GM08714 (cell line): ENCODE measurements around the gene AGMO.

Source experiments
- H3K4me3 ChIP-seq: fragments of 200-500 bp; sonication (Bioruptor generic); 2 replicates; pipeline ENCODE4 v1.5.1; 2014; ENCODE audit warnings: mild to moderate bottlenecking, low read length, inconsistent platforms
- ZNF274 ChIP-seq: IDR thresholded peaks from 2 replicates; pipeline ENCODE4 v1.6.1; 2012; ENCODE audit warnings: mild to moderate bottlenecking, low read depth, low read length

AGMO gene

GRCh38 chr7:15470825-15471668 is 90.8 kb downstream of the AGMO start:
- H3K4me3 ChIP-seq, result no peak overlapping the region
- TF ChIP-seq ZNF274, result no peak

GRCh38 chr7:15464667-15465121 is 97.1 kb downstream of the AGMO start:
- H3K4me3 ChIP-seq, result no peak overlapping the region
- TF ChIP-seq ZNF274, result no peak

GRCh38 chr7:15463801-15464666 is 97.8 kb downstream of the AGMO start:
- H3K4me3 ChIP-seq, result no peak overlapping the region
- TF ChIP-seq ZNF274, result no peak

GRCh38 chr7:15462721-15463389 is 99.0 kb downstream of the AGMO start:
- TF ChIP-seq ZNF274, result no peak

GRCh38 chr7:15461576-15461975 is 100.2 kb downstream of the AGMO start:
- no peak overlapping the region for H3K4me3 ChIP-seq
- TF ChIP-seq ZNF274, result no peak

More at GRCh38 chr7:15462721-15463389, 99.0 kb downstream of the AGMO start:
- no peak overlapping the region for H3K4me3 ChIP-seq

GRCh38 chr7:15459018-15459615 is 102.7 kb downstream of the AGMO start:
- H3K4me3 ChIP-seq, result no peak overlapping the region
- TF ChIP-seq ZNF274, result no peak

- H3K4me3 ChIP-seq, result no peak overlapping the region
- TF ChIP-seq ZNF274, result no peak
Measured at GRCh38 chr7:15457990-15458955, 103.5 kb downstream of the AGMO start.

- no peak for TF ChIP-seq ZNF274
- no peak overlapping the region for H3K4me3 ChIP-seq
Measured at GRCh38 chr7:15452670-15453069, 109.1 kb downstream of the AGMO start.

GRCh38 chr7:15446722-15447121 is 115.1 kb downstream of the AGMO start:
- H3K4me3 ChIP-seq, result no peak overlapping the region
- no peak for TF ChIP-seq ZNF274

GRCh38 chr7:15446280-15446679 is 115.5 kb downstream of the AGMO start:
- no peak for TF ChIP-seq ZNF274
- no peak overlapping the region for H3K4me3 ChIP-seq

- H3K4me3 ChIP-seq, result no peak overlapping the region
- no peak for TF ChIP-seq ZNF274
Measured at GRCh38 chr7:15441915-15442314, 119.9 kb downstream of the AGMO start.

- no peak overlapping the region for H3K4me3 ChIP-seq
- TF ChIP-seq ZNF274, result no peak
Measured at GRCh38 chr7:15440482-15440881, 121.3 kb downstream of the AGMO start.

GRCh38 chr7:15439853-15440252 is 122.0 kb downstream of the AGMO start:
- H3K4me3 ChIP-seq, result no peak overlapping the region
- TF ChIP-seq ZNF274, result no peak
